GM19351 (cell line): ENCODE data around the gene MGAT4B.
A peak's percentile ranks its signal among the peaks of the same experiment; 100 is the strongest.

ENCODE experiments used
- ATAC-seq: cut with Tn5 transposase; IDR thresholded peaks from one replicate; pipeline ENCODE4 v1.9.1; 2021; ENCODE audit warnings: mild to moderate bottlenecking, moderate library complexity; ENCODE audit not compliant: unreplicated experiment

MGAT4B gene

DNA sequence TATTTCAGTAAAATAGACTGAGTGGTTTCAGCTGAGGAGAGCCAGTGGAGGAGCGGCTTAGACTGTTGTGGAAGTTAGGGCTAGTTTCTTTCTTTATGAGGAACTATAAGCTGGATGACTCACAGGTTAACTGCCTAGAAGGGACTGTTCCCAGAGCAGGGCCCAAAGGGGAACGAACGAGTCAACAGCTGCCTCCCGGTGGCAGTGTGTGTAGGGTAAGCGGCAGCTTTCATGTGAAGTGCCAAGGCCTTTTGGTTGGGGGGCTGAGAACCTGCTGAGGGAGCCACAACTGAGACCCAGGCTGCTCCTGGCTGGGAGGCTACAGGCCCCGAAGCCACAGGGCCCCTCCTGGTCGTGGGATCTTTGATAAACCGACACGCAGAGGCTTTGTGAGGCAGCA lies 21.0 kb upstream of the MGAT4B start:
- no peak for ATAC-seq

DNA sequence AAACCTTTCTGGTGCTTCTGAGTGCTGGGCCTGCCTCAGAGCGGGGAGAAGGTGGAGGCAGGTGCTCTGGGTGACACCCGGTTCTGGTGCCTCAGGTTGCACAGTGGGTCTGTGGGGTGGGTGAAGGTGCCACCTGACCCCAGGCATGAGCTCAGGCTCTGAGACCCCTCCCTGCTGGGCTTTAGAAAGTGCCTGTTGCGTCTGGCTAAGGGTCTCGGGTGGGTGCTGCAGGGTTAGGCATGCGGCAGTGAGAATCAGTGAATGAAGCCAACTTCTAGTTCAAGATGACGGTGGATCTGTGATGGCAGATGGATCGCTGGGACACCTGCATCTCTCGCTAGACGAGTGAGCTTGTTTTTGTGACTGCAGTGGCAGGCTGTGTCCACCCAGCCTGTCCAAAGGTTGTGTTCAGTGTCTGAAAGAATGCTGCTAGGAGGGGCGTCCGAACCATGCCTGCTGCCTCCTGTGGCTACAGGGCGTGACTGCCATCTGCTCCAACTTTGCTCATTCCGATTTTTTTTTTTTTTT lies 19.1 kb upstream of the MGAT4B start:
- ATAC-seq: no peak

DNA sequence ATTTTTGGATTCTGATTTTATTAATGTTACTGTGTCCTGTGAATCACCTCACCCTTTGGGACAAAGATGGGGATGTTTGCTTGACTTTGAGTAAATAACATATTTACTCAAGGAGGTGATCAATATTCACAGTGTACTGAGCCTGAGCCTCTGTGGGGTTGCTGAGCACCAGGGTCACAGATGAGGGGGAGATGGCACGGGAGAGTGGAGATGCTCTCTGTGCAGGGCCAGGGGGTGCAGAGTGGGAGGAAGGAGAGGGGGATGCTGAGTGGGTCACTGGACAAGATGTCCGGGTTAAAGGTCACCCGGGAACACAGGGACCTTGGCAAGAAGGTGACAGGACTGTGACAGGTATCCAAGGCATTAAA lies 18.1 kb upstream of the MGAT4B start:
- ATAC-seq: no peak

DNA sequence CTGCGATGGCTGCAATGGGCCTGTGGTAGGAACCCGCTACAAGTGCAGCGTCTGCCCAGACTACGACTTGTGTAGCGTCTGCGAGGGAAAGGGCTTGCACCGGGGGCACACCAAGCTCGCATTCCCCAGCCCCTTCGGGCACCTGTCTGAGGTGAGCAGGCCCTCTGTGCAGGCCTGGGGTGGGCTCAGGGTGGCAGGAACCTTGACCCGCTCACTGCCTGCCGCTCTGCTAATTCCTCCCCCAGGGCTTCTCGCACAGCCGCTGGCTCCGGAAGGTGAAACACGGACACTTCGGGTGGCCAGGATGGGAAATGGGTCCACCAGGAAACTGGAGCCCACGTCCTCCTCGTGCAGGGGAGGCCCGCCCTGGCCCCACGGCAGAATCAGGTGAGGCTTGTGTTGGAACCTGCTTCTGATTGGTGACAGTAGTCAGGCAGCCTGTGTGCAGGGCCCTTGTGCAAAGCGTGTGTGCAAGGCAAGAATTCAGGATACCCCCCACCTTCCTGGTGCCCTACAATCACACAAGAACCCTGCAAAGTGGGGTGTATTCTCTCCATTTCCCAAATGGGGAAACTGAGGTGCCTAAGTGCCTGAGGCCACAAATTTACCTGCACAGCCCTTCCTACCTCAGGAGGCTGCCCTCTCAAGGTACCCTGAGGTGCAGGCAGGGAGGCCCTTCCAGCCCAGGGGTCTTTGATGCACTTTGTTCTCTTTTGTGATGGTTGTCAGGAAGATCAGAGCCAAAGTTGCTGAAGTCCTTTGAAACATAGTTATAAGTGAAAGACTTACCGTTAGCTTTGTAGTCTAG lies 17.5 kb upstream of the MGAT4B start:
- no peak for ATAC-seq

DNA sequence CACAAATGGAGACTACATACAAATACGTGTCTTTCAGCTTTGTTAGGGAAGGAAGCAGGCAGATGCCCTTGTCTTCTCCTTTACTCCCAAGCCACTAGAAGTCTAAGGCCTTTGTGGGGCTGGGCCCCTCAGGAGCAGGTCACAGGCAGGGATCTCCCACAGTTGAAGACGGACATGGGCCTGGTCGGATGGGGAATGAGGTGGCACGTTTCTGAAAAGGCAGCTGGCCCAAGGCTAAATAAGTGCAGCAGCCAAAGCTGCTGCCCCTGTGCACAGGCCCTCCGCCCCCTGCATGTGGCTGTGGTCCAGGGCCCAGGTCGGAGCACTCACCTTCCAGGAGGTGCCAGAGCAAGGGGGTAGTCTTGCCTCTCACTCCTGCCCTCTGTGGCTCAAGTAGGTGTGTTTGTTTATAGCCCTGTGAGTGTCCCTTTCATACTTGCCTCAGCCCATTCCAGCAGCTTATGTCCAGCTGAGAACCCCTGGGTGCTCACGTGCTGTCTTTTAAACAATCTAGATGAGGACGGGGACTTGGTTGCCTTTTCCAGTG lies 15.9 kb upstream of the MGAT4B start:
- no peak for ATAC-seq

DNA sequence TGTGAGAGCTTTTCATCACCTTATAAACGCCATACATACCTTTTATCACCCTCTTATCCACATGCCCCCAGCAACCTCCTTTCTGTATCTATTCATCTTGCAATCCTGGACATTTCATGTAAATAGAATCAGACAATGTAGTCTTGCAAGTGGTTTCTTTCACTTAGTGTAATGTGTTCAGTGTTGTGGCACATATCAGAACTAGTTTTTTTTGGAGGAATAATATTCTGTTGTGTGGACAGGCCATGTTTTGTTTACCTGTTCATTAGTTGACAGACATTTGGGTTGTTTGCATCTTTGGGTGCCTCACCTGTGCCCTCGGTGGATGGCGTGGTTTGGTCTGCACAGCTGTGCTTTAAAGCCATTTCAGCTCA lies 15.4 kb upstream of the MGAT4B start:
- ATAC-seq: no peak

DNA sequence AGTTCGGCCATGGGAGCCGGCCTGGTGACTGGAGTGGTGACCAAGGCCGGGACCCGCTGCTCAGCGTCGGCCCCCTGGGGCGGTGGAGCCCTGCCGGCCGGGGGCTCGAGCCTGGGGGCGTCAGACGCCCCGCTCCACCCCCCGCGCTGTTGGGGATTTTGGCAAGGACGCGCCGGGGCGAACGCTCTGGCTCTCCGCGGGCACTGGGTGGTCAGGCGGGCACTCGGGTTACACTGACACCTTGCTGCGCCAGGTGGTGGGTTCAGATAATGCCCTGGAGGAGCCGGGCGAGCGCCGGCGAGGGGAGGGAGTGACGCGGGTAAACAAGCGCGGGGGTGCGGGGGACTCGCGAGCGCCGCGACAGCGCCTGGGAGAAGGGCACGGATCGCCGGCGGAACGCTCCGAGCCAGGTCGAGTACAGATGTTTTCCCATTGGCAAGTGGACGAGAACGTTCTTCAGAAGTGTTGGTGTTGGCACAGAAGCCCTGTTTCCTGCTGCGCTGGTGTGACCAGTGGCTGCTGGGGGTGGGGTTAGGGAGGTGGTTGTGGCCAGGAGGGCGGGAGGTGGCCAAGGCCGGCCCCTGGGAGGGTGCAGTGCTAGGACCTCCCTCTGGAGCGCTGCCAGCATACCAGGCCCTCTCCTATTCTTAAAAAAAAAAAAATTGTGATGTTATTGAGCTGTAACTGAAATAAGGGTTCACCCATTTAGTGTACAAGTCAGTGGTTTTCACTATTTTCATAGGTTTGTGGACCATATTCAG lies 14.8 kb upstream of the MGAT4B start:
- peak; percentile 53 for ATAC-seq

DNA sequence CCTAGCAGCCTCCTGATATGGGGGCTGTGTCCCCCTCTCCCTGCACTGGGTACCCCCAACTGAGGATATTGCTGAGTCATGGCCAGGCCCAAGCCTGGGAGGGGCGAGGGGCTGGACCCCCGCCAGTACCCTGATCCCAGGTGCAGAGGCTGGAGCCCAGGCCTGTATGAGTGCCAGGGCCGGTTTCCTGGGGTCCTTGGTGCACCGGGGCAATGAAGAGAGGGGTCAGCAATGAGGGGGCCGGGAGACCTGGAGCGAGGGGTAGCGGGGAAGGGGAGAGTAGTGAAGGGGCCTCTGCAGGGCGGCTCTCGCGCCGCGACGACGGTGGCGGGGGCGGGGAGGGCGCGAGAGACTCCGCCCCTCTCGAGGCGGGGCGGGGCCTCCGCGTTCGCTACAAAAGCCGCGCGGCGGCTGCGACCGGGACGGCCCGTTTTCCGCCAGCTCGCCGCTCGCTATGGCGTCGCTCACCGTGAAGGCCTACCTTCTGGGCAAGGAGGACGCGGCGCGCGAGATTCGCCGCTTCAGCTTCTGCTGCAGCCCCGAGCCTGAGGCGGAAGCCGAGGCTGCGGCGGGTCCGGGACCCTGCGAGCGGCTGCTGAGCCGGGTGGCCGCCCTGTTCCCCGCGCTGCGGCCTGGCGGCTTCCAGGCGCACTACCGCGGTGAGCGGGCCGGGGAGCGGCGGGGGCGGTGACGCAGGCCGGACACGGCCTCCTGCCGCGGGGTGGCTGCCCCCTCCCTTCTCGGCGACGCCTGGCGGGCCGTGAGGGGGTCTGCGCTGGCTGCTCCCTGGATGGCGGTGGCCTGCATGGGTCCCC lies 14.0 kb upstream of the MGAT4B start, which contains the start of gene SQSTM1:
Gene SQSTM1 (plus strand): TSS at position 423 of the 815 bp plus-strand sequence. CDS start 32 bp downstream, at position 455.
- peak; percentile 36 for ATAC-seq

DNA sequence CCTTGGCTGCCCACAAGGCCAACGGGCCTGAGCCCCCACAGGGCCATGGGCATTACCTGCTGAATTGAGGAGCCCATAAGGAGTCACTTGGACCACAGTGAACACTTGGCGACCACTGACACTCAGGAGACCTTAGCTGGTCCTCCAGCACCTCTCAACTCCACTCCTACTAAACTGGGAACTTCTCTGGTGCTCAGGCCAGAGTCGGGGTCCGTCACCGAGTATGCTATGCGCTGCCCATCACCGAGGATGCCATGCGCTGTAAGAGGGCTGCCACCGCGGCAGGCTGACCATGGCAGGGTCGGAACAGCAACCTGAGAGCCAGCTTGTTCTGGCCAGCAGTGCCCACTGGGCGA lies 13.4 kb upstream of the MGAT4B start:
- no peak for ATAC-seq

DNA sequence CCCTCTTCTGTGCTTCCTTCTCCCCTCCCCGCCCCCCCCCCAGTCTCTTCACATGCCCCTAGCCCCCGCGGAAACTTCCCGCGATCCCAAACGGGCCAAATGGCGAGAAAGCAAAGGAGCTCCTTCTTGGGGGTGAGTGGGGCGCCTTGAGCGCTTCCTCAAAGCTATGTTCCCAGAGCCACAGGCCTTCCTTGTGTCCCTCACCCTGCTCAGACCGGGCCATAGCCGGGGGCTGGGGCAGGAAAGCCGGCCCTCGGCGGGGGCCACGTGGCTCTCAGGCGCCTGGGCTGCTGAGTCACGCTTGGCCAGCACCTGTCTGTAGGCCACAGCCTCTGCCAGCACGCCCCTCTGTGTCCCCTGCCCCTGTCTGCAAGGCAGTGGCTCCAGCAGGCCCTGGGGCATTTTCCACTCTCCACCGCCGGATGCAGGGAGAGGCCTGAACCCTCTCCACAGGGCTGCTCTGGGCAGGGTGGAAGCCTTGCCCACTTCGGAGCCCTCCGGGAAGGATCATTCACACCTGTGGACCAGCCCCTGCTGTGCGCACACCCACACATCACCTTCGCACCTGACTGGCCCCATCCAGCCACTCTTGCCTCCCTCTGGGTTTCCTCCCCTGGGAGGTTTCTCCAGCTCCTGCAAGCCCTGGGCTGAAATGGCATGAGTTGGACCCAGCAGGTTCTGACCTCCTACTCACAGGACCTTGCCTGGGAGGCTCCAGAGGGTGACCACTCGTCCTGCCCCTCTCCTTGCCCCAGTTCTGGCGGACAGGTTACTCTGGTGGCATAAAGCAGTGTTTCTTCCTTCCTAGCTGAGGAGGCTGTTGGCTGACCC lies 12.8 kb upstream of the MGAT4B start:
- peak; percentile 16 for ATAC-seq

DNA sequence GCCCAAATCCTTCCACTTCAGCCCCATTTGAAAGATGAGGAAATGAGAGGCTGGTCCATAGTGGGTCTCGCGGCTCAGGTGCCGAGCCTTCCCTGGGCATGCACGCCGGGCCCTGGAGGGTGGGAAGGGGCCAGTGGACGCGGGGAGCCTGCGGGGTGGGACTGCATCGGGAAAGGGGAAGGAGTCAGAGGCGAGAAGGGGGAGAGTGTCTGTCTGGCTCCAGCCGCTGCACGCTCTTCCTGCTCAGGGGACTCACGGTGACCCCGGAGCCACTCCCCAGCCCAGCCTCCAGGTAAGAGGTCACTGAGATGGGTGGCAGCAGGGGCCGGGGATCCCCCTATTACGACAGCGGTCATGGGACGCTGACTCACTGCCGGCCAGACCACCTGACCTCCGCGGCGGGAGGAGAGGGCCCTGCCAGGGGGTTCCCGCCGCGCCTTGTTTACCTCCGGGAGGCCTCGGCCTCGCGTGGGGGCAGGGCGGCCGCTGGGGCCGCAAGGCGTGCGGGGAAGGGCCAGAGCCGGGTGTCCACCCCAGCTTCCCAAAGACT lies 12.2 kb upstream of the MGAT4B start:
- ATAC-seq: peak; percentile 62

DNA sequence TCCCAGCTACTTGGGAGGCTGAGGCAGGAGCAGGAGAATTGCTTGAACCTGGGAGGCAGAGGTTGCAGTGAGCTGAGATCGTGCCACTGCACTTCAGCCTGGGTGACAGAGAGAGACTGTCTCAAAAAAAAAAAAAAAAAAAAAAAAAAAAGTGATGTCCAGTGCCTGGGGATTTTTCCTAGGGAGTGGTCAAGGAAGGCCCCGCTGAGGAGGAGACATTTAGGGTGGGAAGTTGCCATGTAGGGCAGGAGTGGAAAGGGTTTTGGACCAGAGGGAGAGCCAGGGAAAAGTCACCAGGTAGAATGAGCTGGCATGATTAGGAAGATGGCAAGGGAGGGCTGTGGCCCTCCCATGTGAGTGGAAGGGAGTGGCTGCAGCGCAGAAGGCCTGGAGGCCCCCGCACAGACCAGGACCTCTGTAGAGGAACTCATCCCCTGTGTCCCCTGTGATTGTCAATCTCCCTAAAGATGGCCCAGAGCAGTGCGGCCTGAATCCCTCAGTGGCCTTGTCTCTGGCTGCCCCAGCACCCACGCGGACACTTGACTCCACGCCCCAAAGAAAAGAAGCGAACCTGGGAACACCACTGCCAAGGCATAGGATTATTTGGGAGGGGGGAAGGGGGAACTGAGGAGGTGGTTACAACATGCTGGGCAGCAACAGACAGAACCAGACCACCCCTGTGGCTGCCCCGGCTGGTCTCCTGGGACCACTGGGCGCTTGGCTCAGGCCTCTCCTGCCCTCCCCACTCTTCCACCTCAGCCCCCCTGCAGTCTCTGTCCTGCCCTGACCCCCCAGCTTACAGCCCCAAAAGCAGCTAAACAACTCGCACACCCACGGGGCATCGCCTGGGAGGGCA lies 11.5 kb upstream of the MGAT4B start:
- ATAC-seq: no peak

DNA sequence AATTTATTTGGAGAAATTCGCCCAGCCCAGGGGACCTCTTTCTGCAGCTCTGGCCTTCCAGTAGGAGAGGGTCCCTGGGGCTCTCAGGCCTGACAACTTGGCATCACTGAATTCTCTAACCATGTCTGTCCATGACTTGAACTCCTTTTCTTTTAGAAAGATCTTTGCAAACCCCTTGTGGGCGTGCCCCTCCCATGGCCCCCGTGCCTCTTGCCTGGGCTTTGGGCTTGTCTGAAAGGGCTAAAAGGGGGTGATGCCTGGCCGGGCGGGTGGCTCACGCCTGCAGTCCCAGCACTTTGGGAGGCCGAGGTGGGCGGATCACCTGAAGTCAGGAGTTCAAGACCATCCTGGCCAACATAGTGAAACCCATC lies 10.8 kb upstream of the MGAT4B start:
- no peak for ATAC-seq

DNA sequence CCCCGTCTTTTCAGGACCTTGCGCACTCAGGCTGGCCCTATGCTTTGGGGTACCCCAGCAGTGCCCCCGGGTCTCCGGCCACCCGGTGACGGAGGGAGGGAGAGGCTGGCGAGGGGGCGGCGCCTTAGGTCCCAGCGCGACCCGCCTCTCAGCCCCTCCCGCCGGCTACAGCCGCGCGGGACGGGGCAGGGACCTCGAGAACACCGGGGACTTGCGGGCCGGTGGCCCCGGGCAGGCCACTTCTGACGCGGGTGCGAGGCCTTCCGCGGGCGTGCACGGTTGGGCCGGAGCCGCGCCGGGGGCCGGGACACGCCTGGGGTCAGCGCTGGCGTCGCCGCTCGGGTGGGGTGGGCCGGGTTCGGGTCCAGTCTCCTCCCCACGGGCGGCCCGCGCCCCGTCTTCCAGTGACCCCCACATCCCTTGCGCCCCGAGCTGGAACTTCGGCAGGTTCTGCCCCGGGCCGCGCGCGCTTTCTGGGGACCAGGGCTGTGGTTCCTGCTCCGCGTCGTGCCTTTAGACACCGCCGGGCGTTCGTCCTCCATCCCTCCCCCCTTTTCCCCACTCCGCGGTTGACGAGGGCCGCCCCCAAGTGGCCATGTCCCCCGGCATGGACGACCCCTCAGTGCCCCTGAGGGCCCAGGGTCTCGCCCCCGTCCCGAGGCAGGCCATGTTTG lies 10.3 kb upstream of the MGAT4B start:
- no peak for ATAC-seq

DNA sequence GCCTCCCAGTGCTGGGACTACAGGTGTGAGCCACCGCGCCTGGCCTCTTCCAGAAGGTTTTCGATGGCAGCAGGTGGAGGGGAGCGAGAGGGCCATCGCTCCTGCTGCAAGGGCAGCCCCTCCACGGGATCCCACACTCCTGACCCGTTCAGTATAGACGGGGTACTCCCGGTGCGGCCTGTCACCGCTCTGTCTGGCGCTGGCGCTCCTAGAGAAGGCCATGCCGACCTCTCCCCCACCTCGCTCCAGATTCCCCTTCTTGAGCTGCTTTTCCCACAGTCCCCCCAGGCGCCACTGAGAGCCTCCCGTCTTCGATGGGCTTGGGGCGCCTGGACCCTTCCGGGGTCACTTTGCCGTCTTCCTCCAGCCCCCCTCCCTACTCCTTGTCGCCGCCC lies 9.7 kb upstream of the MGAT4B start:
- ATAC-seq: no peak

DNA sequence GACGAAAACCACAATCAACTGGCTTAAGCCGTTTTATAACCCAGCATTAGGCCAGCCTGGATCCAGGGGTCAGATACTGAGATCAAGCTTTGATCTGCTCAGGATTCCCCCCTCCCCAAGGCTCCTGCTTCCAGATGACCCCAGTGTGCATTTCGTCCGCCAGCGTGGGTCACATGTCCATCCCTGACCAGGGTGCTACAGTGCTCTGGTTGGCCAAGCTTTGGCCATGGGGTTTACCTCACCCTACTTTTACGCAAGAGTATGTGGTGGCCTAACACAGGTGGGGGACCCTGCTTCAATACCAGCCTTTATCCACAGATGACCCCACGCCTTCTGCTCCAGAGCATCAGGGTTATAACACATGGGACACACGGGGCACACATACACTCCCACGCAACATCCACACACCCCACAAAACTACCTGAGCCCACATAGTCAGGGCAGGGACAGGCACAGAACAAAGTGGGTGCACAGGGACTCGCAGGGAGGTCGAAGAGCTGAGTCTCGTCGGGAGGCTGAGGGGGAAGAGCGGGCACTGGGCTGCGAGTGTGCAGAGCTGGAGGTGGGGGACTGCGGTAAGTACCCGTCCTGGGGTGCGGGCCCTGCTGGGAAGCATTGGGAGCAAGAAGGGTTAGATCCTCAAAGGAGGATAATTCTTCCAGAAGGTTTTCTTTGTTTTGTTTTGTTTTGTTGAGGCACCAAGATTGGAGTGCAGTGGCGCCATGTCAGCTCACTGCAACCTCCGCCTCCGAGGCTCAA lies 9.0 kb upstream of the MGAT4B start:
- ATAC-seq: no peak

DNA sequence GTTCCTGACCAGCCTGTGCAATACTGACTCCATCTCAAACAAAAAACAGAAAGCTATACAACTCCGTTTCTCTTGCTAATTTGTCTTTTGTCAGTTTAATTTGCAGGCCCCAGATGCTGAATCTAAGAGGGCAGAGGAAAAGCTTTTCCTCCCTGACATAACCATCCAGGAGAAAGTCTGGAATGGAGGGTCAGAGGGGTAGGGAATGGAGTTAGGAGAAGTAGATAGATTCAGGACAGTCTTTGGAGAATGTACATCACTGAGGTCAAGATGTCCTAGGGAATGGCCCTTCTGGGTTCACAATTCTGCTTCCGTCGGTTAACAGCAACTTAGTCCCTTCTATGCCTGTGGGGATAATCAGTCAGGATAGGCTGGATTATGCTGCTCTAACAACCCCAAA lies 7.4 kb upstream of the MGAT4B start:
- ATAC-seq: no peak
